Right lobe of liver (tissue), 6 donors: Measurements from ENCODE around the gene AGRN. TPM values are rescaled to one million over a fixed set of nuclear protein-coding genes. Genes with fewer than 3 reads are reported as not detected.

Experiments used
- ATAC-seq, 4 donors: fragments of 200-7000 bp; cut with Tn5 transposase; one replicate each; pipeline ENCODE4 v1.9.1; 2020; ENCODE audit warnings: mild to moderate bottlenecking in 4 of 4, moderate library complexity in 4 of 4
- DNase-seq, 3 donors: peaks; one replicate each; pipeline ENCODE4 v3.0.0-alpha.2; 2020
- H3K27ac ChIP-seq, 3 donors: fragments of 200-600 bp; one replicate each; pipeline ENCODE4 v1.8.0; 2022
- H3K27me3 ChIP-seq, 2 donors: fragments of 200-600 bp; one replicate each; pipeline ENCODE4 v1.8.0; 2022
- H3K36me3 ChIP-seq, 4 donors: fragments of 200-600 bp; sonication (generic) in 1 of 4; one replicate each; pipeline versions ENCODE4 v1.5.1 to v1.8.0; 2017 to 2022; ENCODE audit warnings: control low read depth in 1 of 4
- H3K4me1 ChIP-seq, 4 donors: fragments of 200-600 bp; sonication (generic) in 1 of 4; one replicate each; pipeline versions ENCODE4 v1.5.1 to v1.8.0; 2017 to 2022; ENCODE audit warnings: control low read depth in 1 of 4
- H3K4me3 ChIP-seq, 3 donors: fragments of 200-600 bp; one replicate each; pipeline ENCODE4 v1.8.0; 2022
- H3K9me3 ChIP-seq, 4 donors: fragments of 200-600 bp; sonication (generic) in 1 of 4; one replicate each; pipeline versions ENCODE4 v1.5.1 to v1.8.0; 2017 to 2022; ENCODE audit warnings: control low read depth in 1 of 4
- CTCF ChIP-seq, 4 donors: fragments of 200-600 bp in 3 of 4; fragments of 450-650 bp in 1 of 4; IDR thresholded peaks; one replicate each; pipeline versions ENCODE4 v1.5.1 to v1.8.0; 2016 to 2022; ENCODE audit warnings: antibody characterized with exemption in 4 of 4, mild to moderate bottlenecking in 2 of 4
- POLR2A ChIP-seq: fragments of 450-650 bp; IDR thresholded peaks from one replicate; pipeline ENCODE4 v1.6.1; 2017; ENCODE audit warnings: antibody characterized with exemption, mild to moderate bottlenecking
- WGBS: methylation state at CpG from one replicate; pipeline ENCODE4 v1.1.6; 2018; ENCODE audit warnings: low coverage, low lambda C conversion rate; ENCODE audit not compliant: insufficient coverage; ENCODE audit errors: missing lambda C conversion rate; 5-methylcytosine and 5-hydroxymethylcytosine counted together
- intact Hi-C, 2 donors: fragments of 100-400 bp; cut with DNase I; formaldehyde crosslinking; loops; one replicate each; pipeline versions ENCODE4 v1.11.2 to v1.14.1; 2022
- total RNA-seq, 6 experiments: library from RNA; depleted of rRNA in 2 of 6; stranded (reverse); fragments of >200 nt in 2 of 6; fragmentation: NEBNext Ultra II Directional in 3 of 6; extraction: Animal tissue kit (Norgen Biotek cat#: 25700) in 3 of 6; gene quantifications; one replicate each; pipeline versions ENCODE4 v1.1.0 to v1.2.4, GENCODE V29; 2016 to 2023
- donor health status: DM: no; HTN: yes; CAD: no.
- donor health status: DM: no; HTN: no; CAD: no.
- donor health status: DM: no; HTN: no; CAD: no.
- donor health status: DM: no; HTN: yes; CAD: no.
- donor health status: DM: no; HTN: yes; CAD: no.

The AGRN gene
- total RNA-seq, 6 experiments from 2014 or later: 14.2 to 44.5 (median 35.2) TPM

- peak; percentile 77 to 82 (median 81) for DNase-seq
- no peak overlapping the region for H3K27ac ChIP-seq
- 7% methylated on average over 9 of the region's 75 CpGs for WGBS
Observed at GRCh38 chr1:1069056-1069710, 49.3 kb downstream of the AGRN start.

DNA sequence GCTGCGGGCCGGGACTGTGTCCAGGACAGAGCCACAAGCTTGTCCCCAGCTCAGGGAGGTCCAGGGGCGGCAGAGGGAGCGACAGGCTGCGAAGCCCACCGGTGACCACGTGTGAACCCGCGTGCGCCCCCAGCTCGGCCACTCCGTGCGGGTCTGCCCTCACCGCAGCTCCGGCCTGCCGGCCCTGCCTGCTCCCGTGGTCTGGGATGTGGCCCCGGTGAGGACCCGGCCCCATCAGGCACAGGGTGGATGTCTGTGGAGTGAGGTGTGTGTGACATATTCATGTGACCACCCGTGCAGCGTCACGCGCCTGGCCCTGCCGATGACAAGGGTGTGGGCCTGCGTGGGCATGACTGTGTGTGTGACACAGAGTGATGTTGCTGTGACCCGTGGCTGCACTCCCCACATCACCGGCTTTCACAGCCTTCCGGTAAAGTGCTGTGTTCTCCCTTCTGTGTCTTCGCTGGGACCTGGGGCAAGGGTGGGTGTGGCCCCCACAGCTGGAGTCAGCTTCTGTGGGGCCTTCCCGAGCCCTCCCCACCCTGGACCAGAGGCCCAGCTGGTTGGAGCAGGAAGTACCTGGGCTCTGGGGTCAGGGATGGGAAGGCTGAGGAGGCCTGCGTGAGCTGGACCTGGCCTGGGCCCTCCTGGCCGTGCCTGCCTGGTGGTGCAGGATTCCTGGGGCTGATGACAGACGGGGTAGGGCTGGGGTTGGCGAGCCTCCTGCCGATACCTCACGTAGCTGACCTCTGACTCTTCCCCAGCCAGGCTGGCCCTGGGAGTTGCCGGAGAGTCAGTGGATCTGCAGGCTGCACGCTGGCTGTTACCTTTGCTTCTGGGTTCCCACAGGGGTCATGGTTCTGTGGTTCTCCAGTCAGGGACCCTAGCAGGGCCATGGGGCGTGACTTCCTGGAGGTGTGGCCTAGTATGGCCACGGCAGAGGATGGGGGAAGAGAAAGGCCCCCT is 50.1 kb downstream of the AGRN start:
- no peaks in the 10 kb centered on the region for H3K27me3 ChIP-seq
- no peaks in the 10 kb centered on the region for H3K36me3 ChIP-seq
- 20% methylated on average over 3 of the region's 40 CpGs for WGBS
- no peak for DNase-seq
- H3K4me1 ChIP-seq: peaks cover 0 to 6% (median 3%) of the 10 kb centered on the region in 4 donors
- H3K9me3 ChIP-seq: no peaks in the 10 kb centered on the region
- TF ChIP-seq CTCF (IDR thresholded peaks at IDR 0.05) (no peak), POLR2A (no peak)
- intact Hi-C loops: loop anchor here in 1 of 2 donors (10.0 kb wide), 1 partner anchor 85 kb away; the partner anchor contains the start of gene PERM1
- no peak overlapping the region for H3K4me3 ChIP-seq
- ATAC-seq: no peak
- H3K27ac ChIP-seq: no peak overlapping the region

More at GRCh38 chr1:1069056-1069710, 49.3 kb downstream of the AGRN start:
- peaks cover 0 to 6% (median 3%) of the 10 kb centered on the region in 4 donors for H3K4me1 ChIP-seq
- H3K36me3 ChIP-seq: no peaks in the 10 kb centered on the region
- H3K9me3 ChIP-seq: no peaks in the 10 kb centered on the region
- peak; percentile 55 to 84 (median 77) for ATAC-seq
- TF ChIP-seq POLR2A: no peak
- TF ChIP-seq CTCF (IDR thresholded peaks at IDR 0.05): no peak
- peak overlapping the region; percentile 34 to 48 (median 36) for H3K4me3 ChIP-seq
- no peaks in the 10 kb centered on the region for H3K27me3 ChIP-seq
- intact Hi-C loops: loop anchor here in 1 of 2 donors (10.0 kb wide), 1 partner anchor 84 kb away; the partner anchor contains the start of gene PERM1

- 81% methylated on average over 3 of the region's 56 CpGs for WGBS
- no peak for DNase-seq
- no peak overlapping the region for H3K4me3 ChIP-seq
- no peak overlapping the region for H3K27ac ChIP-seq
- H3K36me3 ChIP-seq: no peaks in the 10 kb centered on the region
- no peak for ATAC-seq
- intact Hi-C loops: no loop called here
- TF ChIP-seq CTCF (IDR thresholded peaks at IDR 0.05) (no peak), POLR2A (no peak)
- no peaks in the 10 kb centered on the region for H3K9me3 ChIP-seq
- H3K27me3 ChIP-seq: no peaks in the 10 kb centered on the region
- peaks cover 0 to 6% (median 3%) of the 10 kb centered on the region in 4 donors for H3K4me1 ChIP-seq
Observed at GRCh38 chr1:1071486-1072298, 51.8 kb downstream of the AGRN start.

DNA sequence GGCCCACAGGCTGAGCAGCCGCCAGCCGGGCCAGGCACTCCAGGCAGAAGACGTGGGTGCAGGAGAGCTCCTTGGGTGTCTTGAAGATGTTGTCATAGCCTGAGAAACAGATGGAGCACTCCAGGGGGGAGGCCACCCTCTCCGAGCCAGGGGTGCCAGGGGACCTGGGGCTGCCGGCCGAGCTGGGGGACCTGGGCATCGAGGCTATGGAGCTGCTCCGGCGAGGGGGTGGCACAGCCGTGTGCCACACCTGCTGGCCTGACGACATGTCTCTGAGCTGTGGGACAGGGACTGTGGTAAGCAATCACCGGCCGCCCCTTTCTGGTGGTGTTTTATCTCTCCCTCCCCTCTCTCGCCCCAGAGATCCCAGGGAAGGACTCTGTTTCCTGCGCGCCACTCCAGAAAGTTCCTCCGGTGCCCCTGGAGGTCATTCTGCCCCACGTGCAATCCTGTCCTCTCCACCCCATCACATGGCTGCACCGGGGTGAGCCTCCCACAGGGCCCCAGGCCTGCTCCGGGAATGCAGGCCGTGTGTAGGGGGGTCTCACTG is 52.5 kb downstream of the AGRN start:
- no peak overlapping the region for H3K27ac ChIP-seq
- TF ChIP-seq CTCF (IDR thresholded peaks at IDR 0.05): no peak
- TF ChIP-seq POLR2A: no peak
- no peaks in the 10 kb centered on the region for H3K9me3 ChIP-seq
- ATAC-seq (no peak), DNase-seq (no peak)
- peaks cover 0 to 6% (median 3%) of the 10 kb centered on the region in 4 donors for H3K4me1 ChIP-seq
- WGBS: 40% methylated on average over 2 of the region's 21 CpGs
- H3K4me3 ChIP-seq: no peak overlapping the region
- H3K27me3 ChIP-seq: no peaks in the 10 kb centered on the region
- intact Hi-C loops: no loop called here
- H3K36me3 ChIP-seq: no peaks in the 10 kb centered on the region
